ENCODE data around the gene MPC1. TPM values are rescaled to one million over a fixed set of nuclear protein-coding genes. Genes with fewer than 3 reads are reported as not detected.

Gene MPC1
- total and polyA plus RNA-seq, 2 experiments from 2014 or later, result 15.5 to 39.4 TPM

DNA sequence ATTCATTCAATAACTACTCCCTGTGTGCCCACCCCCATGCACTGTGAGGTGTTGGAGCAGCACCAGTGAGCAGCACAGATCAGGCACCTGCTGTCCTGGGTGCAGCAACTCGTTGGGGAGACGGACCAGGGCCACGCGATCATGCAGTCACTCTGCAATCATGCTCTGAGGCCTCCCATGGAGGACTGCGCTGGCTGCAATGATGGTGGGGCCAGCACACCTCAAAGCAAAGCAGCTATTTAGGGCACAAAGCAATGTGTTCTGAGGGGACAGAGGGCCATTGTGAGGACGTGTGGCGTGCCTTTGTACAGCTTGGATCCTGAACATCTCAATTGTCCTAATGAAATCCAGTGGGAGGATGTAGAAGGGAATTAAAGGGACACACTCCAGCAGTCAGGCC is 41.0 kb upstream of the MPC1 start:
- no peak overlapping the region for H3K27ac Mint-ChIP-seq
- H3K36me3 ChIP-seq (ENCODE audit: insufficient read depth), result no peaks in the 10 kb centered on the region

More for the DNA sequence above, 41.0 kb upstream of the MPC1 start:
- DNase-seq (ENCODE audit: low spot score) (no peak), ATAC-seq (no peak)
- peaks cover 29% of the 10 kb centered on the region for H3K36me3 Mint-ChIP-seq (ENCODE audit: low read depth)
- no peaks in the 10 kb centered on the region for H3K27me3 Mint-ChIP-seq (ENCODE audit: insufficient read depth, low read depth, poor library complexity)
- H3K4me1 ChIP-seq (ENCODE audit: insufficient read depth), result no peaks in the 10 kb centered on the region
- H2AFZ ChIP-seq, result no peak overlapping the region
- no peak overlapping the region for H3K27ac ChIP-seq (ENCODE audit: low read depth)
- H3K4me3 ChIP-seq, result no peak overlapping the region
- no peaks in the 10 kb centered on the region for H3K9me2 ChIP-seq (ENCODE audit: insufficient read depth)
- TF ChIP-seq, protein P1, sequence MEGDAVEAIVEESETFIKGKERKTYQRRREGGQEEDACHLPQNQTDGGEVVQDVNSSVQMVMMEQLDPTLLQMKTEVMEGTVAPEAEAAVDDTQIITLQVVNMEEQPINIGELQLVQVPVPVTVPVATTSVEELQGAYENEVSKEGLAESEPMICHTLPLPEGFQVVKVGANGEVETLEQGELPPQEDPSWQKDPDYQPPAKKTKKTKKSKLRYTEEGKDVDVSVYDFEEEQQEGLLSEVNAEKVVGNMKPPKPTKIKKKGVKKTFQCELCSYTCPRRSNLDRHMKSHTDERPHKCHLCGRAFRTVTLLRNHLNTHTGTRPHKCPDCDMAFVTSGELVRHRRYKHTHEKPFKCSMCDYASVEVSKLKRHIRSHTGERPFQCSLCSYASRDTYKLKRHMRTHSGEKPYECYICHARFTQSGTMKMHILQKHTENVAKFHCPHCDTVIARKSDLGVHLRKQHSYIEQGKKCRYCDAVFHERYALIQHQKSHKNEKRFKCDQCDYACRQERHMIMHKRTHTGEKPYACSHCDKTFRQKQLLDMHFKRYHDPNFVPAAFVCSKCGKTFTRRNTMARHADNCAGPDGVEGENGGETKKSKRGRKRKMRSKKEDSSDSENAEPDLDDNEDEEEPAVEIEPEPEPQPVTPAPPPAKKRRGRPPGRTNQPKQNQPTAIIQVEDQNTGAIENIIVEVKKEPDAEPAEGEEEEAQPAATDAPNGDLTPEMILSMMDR (conservative IDR thresholded peaks at IDR 0.05; ENCODE audit: low read depth in 2 of 2), result no peak
- TF ChIP-seq, protein P2, sequence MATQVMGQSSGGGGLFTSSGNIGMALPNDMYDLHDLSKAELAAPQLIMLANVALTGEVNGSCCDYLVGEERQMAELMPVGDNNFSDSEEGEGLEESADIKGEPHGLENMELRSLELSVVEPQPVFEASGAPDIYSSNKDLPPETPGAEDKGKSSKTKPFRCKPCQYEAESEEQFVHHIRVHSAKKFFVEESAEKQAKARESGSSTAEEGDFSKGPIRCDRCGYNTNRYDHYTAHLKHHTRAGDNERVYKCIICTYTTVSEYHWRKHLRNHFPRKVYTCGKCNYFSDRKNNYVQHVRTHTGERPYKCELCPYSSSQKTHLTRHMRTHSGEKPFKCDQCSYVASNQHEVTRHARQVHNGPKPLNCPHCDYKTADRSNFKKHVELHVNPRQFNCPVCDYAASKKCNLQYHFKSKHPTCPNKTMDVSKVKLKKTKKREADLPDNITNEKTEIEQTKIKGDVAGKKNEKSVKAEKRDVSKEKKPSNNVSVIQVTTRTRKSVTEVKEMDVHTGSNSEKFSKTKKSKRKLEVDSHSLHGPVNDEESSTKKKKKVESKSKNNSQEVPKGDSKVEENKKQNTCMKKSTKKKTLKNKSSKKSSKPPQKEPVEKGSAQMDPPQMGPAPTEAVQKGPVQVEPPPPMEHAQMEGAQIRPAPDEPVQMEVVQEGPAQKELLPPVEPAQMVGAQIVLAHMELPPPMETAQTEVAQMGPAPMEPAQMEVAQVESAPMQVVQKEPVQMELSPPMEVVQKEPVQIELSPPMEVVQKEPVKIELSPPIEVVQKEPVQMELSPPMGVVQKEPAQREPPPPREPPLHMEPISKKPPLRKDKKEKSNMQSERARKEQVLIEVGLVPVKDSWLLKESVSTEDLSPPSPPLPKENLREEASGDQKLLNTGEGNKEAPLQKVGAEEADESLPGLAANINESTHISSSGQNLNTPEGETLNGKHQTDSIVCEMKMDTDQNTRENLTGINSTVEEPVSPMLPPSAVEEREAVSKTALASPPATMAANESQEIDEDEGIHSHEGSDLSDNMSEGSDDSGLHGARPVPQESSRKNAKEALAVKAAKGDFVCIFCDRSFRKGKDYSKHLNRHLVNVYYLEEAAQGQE (IDR thresholded peaks at IDR 0.05; ENCODE audit: unreplicated experiment), result no peak
- TF ChIP-seq ZNF331 (CRISPR knock-in tag; IDR thresholded peaks at IDR 0.05; ENCODE audit: low read depth), result no peak
- TF ChIP-seq EZH2 (IDR thresholded peaks at IDR 0.05; ENCODE audit: low read depth, unreplicated experiment), result no peak
- TF ChIP-seq, protein P3, sequence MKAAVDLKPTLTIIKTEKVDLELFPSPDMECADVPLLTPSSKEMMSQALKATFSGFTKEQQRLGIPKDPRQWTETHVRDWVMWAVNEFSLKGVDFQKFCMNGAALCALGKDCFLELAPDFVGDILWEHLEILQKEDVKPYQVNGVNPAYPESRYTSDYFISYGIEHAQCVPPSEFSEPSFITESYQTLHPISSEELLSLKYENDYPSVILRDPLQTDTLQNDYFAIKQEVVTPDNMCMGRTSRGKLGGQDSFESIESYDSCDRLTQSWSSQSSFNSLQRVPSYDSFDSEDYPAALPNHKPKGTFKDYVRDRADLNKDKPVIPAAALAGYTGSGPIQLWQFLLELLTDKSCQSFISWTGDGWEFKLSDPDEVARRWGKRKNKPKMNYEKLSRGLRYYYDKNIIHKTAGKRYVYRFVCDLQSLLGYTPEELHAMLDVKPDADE (IDR thresholded peaks at IDR 0.05), result no peak
- TF ChIP-seq, protein P4, sequence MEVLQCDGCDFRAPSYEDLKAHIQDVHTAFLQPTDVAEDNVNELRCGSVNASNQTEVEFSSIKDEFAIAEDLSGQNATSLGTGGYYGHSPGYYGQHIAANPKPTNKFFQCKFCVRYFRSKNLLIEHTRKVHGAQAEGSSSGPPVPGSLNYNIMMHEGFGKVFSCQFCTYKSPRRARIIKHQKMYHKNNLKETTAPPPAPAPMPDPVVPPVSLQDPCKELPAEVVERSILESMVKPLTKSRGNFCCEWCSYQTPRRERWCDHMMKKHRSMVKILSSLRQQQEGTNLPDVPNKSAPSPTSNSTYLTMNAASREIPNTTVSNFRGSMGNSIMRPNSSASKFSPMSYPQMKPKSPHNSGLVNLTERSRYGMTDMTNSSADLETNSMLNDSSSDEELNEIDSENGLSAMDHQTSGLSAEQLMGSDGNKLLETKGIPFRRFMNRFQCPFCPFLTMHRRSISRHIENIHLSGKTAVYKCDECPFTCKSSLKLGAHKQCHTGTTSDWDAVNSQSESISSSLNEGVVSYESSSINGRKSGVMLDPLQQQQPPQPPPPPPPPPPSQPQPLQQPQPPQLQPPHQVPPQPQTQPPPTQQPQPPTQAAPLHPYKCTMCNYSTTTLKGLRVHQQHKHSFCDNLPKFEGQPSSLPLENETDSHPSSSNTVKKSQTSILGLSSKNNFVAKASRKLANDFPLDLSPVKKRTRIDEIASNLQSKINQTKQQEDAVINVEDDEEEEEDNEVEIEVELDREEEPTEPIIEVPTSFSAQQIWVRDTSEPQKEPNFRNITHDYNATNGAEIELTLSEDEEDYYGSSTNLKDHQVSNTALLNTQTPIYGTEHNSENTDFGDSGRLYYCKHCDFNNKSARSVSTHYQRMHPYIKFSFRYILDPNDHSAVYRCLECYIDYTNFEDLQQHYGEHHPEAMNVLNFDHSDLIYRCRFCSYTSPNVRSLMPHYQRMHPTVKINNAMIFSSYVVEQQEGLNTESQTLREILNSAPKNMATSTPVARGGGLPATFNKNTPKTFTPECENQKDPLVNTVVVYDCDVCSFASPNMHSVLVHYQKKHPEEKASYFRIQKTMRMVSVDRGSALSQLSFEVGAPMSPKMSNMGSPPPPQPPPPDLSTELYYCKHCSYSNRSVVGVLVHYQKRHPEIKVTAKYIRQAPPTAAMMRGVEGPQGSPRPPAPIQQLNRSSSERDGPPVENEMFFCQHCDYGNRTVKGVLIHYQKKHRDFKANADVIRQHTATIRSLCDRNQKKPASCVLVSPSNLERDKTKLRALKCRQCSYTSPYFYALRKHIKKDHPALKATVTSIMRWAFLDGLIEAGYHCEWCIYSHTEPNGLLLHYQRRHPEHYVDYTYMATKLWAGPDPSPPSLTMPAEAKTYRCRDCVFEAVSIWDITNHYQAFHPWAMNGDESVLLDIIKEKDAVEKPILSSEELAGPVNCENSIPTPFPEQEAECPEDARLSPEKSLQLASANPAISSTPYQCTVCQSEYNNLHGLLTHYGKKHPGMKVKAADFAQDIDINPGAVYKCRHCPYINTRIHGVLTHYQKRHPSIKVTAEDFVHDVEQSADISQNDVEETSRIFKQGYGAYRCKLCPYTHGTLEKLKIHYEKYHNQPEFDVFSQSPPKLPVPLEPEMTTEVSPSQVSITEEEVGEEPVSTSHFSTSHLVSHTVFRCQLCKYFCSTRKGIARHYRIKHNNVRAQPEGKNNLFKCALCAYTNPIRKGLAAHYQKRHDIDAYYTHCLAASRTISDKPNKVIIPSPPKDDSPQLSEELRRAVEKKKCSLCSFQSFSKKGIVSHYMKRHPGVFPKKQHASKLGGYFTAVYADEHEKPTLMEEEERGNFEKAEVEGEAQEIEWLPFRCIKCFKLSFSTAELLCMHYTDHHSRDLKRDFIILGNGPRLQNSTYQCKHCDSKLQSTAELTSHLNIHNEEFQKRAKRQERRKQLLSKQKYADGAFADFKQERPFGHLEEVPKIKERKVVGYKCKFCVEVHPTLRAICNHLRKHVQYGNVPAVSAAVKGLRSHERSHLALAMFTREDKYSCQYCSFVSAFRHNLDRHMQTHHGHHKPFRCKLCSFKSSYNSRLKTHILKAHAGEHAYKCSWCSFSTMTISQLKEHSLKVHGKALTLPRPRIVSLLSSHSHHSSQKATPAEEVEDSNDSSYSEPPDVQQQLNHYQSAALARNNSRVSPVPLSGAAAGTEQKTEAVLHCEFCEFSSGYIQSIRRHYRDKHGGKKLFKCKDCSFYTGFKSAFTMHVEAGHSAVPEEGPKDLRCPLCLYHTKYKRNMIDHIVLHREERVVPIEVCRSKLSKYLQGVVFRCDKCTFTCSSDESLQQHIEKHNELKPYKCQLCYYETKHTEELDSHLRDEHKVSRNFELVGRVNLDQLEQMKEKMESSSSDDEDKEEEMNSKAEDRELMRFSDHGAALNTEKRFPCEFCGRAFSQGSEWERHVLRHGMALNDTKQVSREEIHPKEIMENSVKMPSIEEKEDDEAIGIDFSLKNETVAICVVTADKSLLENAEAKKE (CRISPR knock-in tag; IDR thresholded peaks at IDR 0.05), result no peak
- TF ChIP-seq POLR2AphosphoS5 (IDR thresholded peaks at IDR 0.05; ENCODE audit: low read depth), result no peak
- TF ChIP-seq EZH2phosphoT487 (IDR thresholded peaks at IDR 0.05; ENCODE audit: unreplicated experiment), result no peak
- no peak for TF ChIP-seq CREB1 (CRISPR knock-in tag; IDR thresholded peaks at IDR 0.05; ENCODE audit: low read depth)
- no peak for TF ChIP-seq ZNF114 (CRISPR knock-in tag; IDR thresholded peaks at IDR 0.05)
- no peak for TF ChIP-seq NANOG (IDR thresholded peaks at IDR 0.05; ENCODE audit: borderline replicate concordance)
- TF ChIP-seq STAT1 (IDR thresholded peaks at IDR 0.05; ENCODE audit: unreplicated experiment), result no peak
- H3K9me3 Mint-ChIP-seq, result peaks cover 3% of the 10 kb centered on the region; the same call in 2 of the 3 replicates
- H3K4me2 ChIP-seq, result no peak overlapping the region
- no peak overlapping the region for H3K4me3 Mint-ChIP-seq
- no peaks in the 10 kb centered on the region for H3K27me3 ChIP-seq (ENCODE audit: insufficient read depth)
- no peaks in the 10 kb centered on the region for H3F3A ChIP-seq (replicated peaks; ENCODE audit: low read depth)
- no peaks in the 10 kb centered on the region for H4K20me1 ChIP-seq (replicated peaks; ENCODE audit: insufficient read depth)
- peaks cover 6% of the 10 kb centered on the region; the same call in 2 of the 3 replicates for H3K4me1 Mint-ChIP-seq
- no peaks in the 10 kb centered on the region for H3K79me2 ChIP-seq (replicated peaks; ENCODE audit: insufficient read depth)

Measured in GM23338 (cell line).